HG03066 (cell line): Measurements from ENCODE around the gene INPP5A.

ENCODE experiments used
- ATAC-seq: cut with Tn5 transposase; IDR thresholded peaks from one replicate; pipeline ENCODE4 v1.9.1; 2021; ENCODE audit warnings: low read depth; ENCODE audit not compliant: unreplicated experiment

Gene INPP5A

GRCh38 chr10:132652936-132653590, 115.5 kb downstream of the INPP5A start:
- ATAC-seq: no peak

- no peak for ATAC-seq
Observed at GRCh38 chr10:132653721-132654120, 116.1 kb downstream of the INPP5A start.

GRCh38 chr10:132654121-132654571, 116.6 kb downstream of the INPP5A start:
- ATAC-seq: no peak

GRCh38 chr10:132654708-132655661, 117.4 kb downstream of the INPP5A start:
- no peak for ATAC-seq

GRCh38 chr10:132655735-132656134, 118.1 kb downstream of the INPP5A start:
- ATAC-seq: no peak

GRCh38 chr10:132656283-132657126, 118.9 kb downstream of the INPP5A start:
- no peak for ATAC-seq

- no peak for ATAC-seq
Observed at GRCh38 chr10:132657127-132657706, 119.6 kb downstream of the INPP5A start.

GRCh38 chr10:132657748-132658147, 120.2 kb downstream of the INPP5A start:
- ATAC-seq: no peak

GRCh38 chr10:132658546-132659205, 121.1 kb downstream of the INPP5A start:
- ATAC-seq: no peak

GRCh38 chr10:132659206-132660091, 121.9 kb downstream of the INPP5A start:
- no peak for ATAC-seq

- no peak for ATAC-seq
Observed at GRCh38 chr10:132660385-132660784, 122.8 kb downstream of the INPP5A start.

- no peak for ATAC-seq
Observed at GRCh38 chr10:132662186-132662920, 124.8 kb downstream of the INPP5A start.

GRCh38 chr10:132663666-132664365, 126.2 kb downstream of the INPP5A start:
- ATAC-seq: no peak

GRCh38 chr10:132664407-132664806, 126.8 kb downstream of the INPP5A start:
- ATAC-seq: no peak

- no peak for ATAC-seq
Observed at GRCh38 chr10:132664883-132665282, 127.3 kb downstream of the INPP5A start.

- ATAC-seq: no peak
Observed at GRCh38 chr10:132665946-132666704, 128.5 kb downstream of the INPP5A start.
